Measurements from ENCODE around the gene NLRP12. TPM values are rescaled to one million over a fixed set of nuclear protein-coding genes. Genes with fewer than 3 reads are reported as not detected.

Gene NLRP12
- total and polyA plus RNA-seq, 2 of the 4 experiments (the other 2 are of a cell fraction), result not detected

GRCh38 chr19:53823380-53824120, 564 bp downstream of the NLRP12 start:
- no peak overlapping the region for H3K4me2 ChIP-seq (ENCODE audit: low read depth, low read length)
- WGBS, 2 experiments (ENCODE audit: extremely low coverage in 2 of 2, insufficient read length in 1 of 2), result 50% methylated on average over 1 of the region's 12 CpGs; no CpG with 5 or more reads in 1 of the 2 experiments
- no peaks in the 10 kb centered on the region; the same call in 1 of the 2 replicates for H3K27me3 ChIP-seq (ENCODE audit: control insufficient read depth, insufficient read depth, low read length)
- H3K9me1 ChIP-seq (ENCODE audit: insufficient read depth, low read length), result no peaks in the 10 kb centered on the region
- H4K8ac ChIP-seq (ENCODE audit: low read depth in 2 of 2, low read length in 2 of 2), result no peak overlapping the region
- in situ Hi-C loops (cut with MboI; ENCODE audit: low sequenced_read_pairs), result no loop called here
- no peaks in the 10 kb centered on the region for H3K4me1 ChIP-seq (ENCODE audit: control insufficient read depth, insufficient read depth, low read length)
- H4K91ac ChIP-seq (ENCODE audit: insufficient read depth, low read depth, low read length), result no peak overlapping the region
- H3K18ac ChIP-seq (ENCODE audit: low read depth, low read length), result no peak overlapping the region
- ChIA-PET CTCF (no interaction called here), POLR2A (ENCODE audit: unreplicated experiment) (no interaction called here)
- intact Hi-C loops (cut with micrococcal nuclease), result no loop called here
- no peak overlapping the region for H3K27ac ChIP-seq (ENCODE audit: insufficient read depth, low read length)
- H2BK20ac ChIP-seq (ENCODE audit: low read depth, low read length), result no peak overlapping the region
- H2AK5ac ChIP-seq (ENCODE audit: low read depth, low read length), result no peak overlapping the region
- peak overlapping the region; percentile 42 for H2AK9ac ChIP-seq (replicated peaks; ENCODE audit: low read depth, low read length, poor library complexity)
- H3K56ac ChIP-seq (ENCODE audit: extremely low read depth, insufficient read depth, low read length), result no peak overlapping the region
- no peak overlapping the region for H2BK5ac ChIP-seq (ENCODE audit: low read depth, low read length, poor library complexity, severe bottlenecking)
- H3K9me3 ChIP-seq (ENCODE audit: control insufficient read depth, insufficient read depth, low read length), result no peaks in the 10 kb centered on the region; the same call in none of the 2 replicates
- dilution Hi-C loops (cut with HindIII; ENCODE audit: low sequenced_read_pairs, unreplicated experiment), result no loop called here
- no peak overlapping the region for H3K23ac ChIP-seq (ENCODE audit: low read depth, low read length)
- DNase-seq (no peak), ATAC-seq (ENCODE audit: low read depth) (no peak)
- no peak overlapping the region for H3K9ac ChIP-seq (ENCODE audit: low read depth, low read length)
- no peak overlapping the region for H2BK120ac ChIP-seq (ENCODE audit: low read depth, low read length)
- no peak overlapping the region for H2BK15ac ChIP-seq (ENCODE audit: low read depth, low read length)
- no peak overlapping the region for H3K4me3 ChIP-seq (ENCODE audit: insufficient read depth, low read depth, low read length)
- no peaks in the 10 kb centered on the region for H3K79me1 ChIP-seq (ENCODE audit: low read depth in 1 of 2, low read length in 2 of 2)
- no peaks in the 10 kb centered on the region for H3K36me3 ChIP-seq (ENCODE audit: control insufficient read depth, insufficient read depth, low read length)
- no peak overlapping the region for H4K5ac ChIP-seq (ENCODE audit: low read depth, low read length)
- no peak overlapping the region for H2AFZ ChIP-seq (replicated peaks; ENCODE audit: low read length, poor library complexity)
- H3K4ac ChIP-seq (ENCODE audit: low read depth, low read length), result no peak overlapping the region
- no peak overlapping the region for H3K14ac ChIP-seq (replicated peaks; ENCODE audit: low read depth, low read length)
- no TSS peak for BruUV-seq (replicated peaks)
- no peaks in the 10 kb centered on the region for H4K20me1 ChIP-seq (ENCODE audit: insufficient read depth, low read length)
- no peak for TF ChIP-seq NFE2L2 (IDR thresholded peaks at IDR 0.05; ENCODE audit: low read depth, low read length)
- no peak for TF ChIP-seq POLR2A (IDR thresholded peaks at IDR 0.05; ENCODE audit: low read depth, low read length)
- no peak for TF ChIP-seq CTCF (conservative IDR thresholded peaks at IDR 0.05; ENCODE audit: low read depth, low read length)
- TF ChIP-seq ELK1 (IDR thresholded peaks at IDR 0.05; ENCODE audit: borderline replicate concordance, low read depth, low read length), result no peak
- TF ChIP-seq CEBPB (IDR thresholded peaks at IDR 0.05; ENCODE audit: low read depth, low read length), result no peak
- no peak for TF ChIP-seq USF2 (IDR thresholded peaks at IDR 0.05; ENCODE audit: low read depth, low read length)
- TF ChIP-seq CHD1 (IDR thresholded peaks at IDR 0.05; ENCODE audit: low read depth, low read length), result no peak
- TF ChIP-seq MAZ (IDR thresholded peaks at IDR 0.05; ENCODE audit: borderline replicate concordance, low read depth, low read length), result no peak
- no peak for TF ChIP-seq MXI1 (IDR thresholded peaks at IDR 0.05; ENCODE audit: borderline replicate concordance, low read depth, low read length)
- TF ChIP-seq MAFK (IDR thresholded peaks at IDR 0.05; ENCODE audit: low read depth, low read length), result no peak
- TF ChIP-seq RAD21 (IDR thresholded peaks at IDR 0.05; ENCODE audit: low read length), result no peak
- no peak for TF ChIP-seq RCOR1 (IDR thresholded peaks at IDR 0.05; ENCODE audit: insufficient replicate concordance, low read length)

All from IMR-90 (cell line).